Measurements from ENCODE around the gene MACROD2.

MACROD2 gene

DNA sequence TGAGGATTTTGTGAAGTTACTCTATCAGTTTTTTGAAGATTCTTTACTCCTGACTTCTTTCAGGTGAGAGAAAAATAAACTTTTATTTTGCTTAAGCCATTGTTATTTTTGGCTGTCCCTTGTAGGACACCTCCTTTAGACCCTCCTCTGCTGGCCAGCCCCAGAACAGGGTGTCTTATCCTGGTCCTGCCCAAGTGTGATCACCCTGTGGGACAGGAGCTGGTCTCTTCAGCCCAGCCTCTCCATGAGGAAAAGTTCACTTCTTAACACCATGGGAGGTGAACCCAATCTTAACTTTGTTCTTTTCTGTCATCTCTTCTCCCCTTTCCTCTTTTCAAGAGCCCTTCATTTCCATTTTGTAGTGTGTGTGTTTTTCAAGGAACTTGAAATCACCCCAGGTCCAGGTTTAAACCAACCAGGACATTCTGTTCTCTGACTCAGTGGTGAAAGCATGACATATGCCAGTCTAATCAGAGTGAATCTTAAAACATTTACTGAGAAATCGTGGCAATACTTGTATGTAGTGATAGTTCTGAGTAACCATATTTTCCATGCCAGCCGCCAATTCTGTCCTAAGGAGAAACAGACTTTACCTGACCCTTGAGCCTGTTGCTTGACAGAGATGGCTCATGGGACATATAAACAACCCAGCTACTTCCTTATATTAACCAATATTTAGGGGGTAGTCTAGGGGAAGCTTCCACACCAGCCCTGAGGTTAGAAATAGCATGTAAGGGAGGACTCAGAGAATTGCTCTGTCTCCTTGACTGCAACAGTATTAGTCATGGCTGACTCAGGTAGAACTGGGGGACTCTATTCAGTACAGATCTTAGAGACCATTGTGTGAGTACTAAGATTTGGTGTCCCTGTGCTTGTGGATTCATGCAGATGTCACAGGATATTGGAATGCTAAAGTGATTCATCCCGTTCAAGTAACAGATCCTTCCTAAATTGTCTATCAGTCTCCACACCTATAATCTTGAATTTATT lies 293.3 kb downstream of the MACROD2 start:
- H3K4me3 ChIP-seq (ENCODE audit: low read depth, low read length), result no peak overlapping the region
- TF ChIP-seq, protein P1, sequence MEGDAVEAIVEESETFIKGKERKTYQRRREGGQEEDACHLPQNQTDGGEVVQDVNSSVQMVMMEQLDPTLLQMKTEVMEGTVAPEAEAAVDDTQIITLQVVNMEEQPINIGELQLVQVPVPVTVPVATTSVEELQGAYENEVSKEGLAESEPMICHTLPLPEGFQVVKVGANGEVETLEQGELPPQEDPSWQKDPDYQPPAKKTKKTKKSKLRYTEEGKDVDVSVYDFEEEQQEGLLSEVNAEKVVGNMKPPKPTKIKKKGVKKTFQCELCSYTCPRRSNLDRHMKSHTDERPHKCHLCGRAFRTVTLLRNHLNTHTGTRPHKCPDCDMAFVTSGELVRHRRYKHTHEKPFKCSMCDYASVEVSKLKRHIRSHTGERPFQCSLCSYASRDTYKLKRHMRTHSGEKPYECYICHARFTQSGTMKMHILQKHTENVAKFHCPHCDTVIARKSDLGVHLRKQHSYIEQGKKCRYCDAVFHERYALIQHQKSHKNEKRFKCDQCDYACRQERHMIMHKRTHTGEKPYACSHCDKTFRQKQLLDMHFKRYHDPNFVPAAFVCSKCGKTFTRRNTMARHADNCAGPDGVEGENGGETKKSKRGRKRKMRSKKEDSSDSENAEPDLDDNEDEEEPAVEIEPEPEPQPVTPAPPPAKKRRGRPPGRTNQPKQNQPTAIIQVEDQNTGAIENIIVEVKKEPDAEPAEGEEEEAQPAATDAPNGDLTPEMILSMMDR (IDR thresholded peaks at IDR 0.05; ENCODE audit: borderline replicate concordance, insufficient read depth, low read depth, low read length), result no peak

DNA sequence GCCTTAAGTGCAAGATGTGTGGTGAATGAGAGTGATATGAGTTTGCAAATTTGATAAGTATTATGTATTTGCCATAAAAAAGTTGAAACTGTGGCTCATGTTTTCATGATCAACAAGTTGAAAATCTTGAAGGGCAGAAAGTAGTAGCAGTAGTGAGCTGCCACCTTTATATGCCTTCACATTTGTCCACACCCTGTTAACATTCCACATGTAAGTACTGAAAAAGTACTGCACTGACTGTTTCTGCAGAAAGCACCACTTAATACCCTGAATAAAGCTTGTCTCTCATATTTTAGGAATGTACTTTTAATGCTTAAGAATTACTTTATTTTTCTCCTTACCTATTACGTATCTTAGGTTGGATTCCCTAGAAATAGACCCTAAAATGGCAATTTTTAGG lies 296.2 kb downstream of the MACROD2 start:
- no peak overlapping the region for H3K4me3 ChIP-seq (ENCODE audit: low read depth, low read length)
- TF ChIP-seq, protein P1 (IDR thresholded peaks at IDR 0.05; ENCODE audit: borderline replicate concordance, insufficient read depth, low read depth, low read length), result no peak

DNA sequence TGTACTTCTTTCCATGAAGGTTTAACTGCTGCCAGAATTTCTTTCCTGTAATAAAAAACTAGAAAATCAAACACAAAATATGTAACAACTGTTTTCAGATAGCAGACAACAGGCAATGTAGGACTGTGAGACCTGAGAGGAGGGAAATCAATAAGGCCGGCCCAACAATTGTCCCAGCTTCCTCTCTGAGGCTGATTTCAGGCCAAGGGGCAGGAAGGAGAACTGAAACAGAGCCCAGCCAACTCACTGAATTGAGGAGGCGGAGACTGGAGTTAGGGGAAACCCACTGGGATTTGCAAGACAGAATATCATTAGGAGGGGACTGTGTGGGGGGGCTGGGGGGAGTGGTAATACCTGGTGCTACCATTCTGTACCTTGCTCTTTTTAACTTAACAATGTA lies 299.9 kb downstream of the MACROD2 start:
- TF ChIP-seq, protein P1 (IDR thresholded peaks at IDR 0.05; ENCODE audit: borderline replicate concordance, insufficient read depth, low read depth, low read length), result no peak
- no peak overlapping the region for H3K4me3 ChIP-seq (ENCODE audit: low read depth, low read length)

DNA sequence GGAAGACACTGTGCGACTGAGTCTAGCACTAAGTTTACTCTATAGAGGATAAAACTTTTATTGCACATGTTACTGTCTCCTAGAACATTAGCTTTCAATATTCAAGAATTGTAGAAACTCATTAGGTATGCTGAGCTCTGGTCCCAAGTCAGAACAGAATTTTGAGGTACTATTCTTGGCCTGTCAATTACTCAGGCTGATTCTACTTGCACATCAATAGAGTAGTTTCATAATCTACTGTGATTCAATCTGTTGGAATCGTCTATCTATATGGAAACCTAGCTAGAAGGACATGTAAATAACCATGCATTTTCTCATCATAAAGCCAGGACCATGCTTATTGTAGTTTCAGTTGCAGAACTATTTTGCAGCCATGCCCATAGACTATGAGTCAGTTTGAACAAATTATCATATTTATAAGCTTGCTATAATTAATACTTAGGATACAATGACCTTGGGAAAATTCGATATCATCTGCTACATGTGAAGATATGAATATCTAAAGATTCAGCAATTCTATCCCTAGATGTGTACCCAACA lies 300.5 kb downstream of the MACROD2 start:
- TF ChIP-seq, protein P1 (IDR thresholded peaks at IDR 0.05; ENCODE audit: borderline replicate concordance, insufficient read depth, low read depth, low read length), result no peak
- H3K4me3 ChIP-seq (ENCODE audit: low read depth, low read length), result no peak overlapping the region

DNA sequence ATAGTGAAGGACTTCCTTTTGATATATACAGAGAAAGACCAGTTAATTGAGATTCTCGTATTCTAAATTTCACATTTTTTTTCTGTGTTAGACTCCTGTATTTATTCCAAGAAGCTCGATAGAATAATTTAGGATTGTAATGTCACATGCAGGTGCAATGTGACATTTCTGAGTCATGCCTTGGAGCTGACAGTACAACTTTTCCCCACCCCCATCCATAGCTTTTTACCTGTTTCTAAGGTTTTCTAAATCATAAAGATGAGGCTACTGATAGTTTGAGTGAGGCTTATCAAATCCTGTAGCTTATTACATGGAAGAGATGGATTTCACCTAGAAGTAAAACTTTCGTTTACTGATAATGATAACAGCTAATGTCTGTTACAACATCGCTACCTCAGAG lies 304.5 kb downstream of the MACROD2 start:
- H3K4me3 ChIP-seq (ENCODE audit: low read depth, low read length), result no peak overlapping the region
- TF ChIP-seq, protein P1 (IDR thresholded peaks at IDR 0.05; ENCODE audit: borderline replicate concordance, insufficient read depth, low read depth, low read length), result no peak

DNA sequence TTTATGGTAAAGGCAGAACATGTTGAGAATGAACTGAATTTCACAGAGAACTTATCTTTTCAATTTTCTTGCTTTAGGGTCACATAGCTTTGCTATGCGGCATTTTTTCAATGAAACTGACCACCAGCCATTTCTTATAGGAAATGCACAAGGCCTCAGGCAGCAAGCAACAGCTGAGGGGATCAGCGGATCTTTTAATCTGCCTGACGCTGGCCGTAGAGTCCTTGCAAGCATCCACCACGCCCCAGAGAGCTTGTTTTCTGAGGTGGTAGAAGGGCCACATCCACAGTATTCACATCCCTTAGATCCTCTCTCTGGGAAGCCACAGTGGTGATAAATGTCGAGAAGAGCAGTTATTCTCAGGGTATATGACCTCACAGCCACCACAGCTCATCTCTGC lies 307.8 kb downstream of the MACROD2 start:
- TF ChIP-seq, protein P1 (IDR thresholded peaks at IDR 0.05; ENCODE audit: borderline replicate concordance, insufficient read depth, low read depth, low read length), result no peak
- no peak overlapping the region for H3K4me3 ChIP-seq (ENCODE audit: low read depth, low read length)

DNA sequence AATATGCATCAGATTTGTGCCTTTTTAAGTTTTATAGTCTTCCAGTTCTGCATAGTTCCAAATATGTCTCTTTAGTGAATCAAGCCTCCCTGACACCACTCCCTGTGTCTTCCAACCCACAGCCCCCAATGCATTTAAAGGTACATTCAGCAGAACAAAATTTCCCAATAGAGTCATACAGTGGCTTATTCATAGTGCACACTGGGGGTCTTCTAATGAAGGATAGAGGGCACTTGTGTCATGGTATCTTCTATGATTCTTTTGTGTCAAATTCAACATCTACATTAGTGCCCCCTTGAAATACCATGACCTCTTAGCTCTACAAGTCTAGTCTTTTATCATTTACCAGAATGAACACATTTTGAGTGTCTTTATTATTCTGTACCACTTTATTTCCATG lies 308.3 kb downstream of the MACROD2 start:
- TF ChIP-seq, protein P1 (IDR thresholded peaks at IDR 0.05; ENCODE audit: borderline replicate concordance, insufficient read depth, low read depth, low read length), result no peak
- no peak overlapping the region for H3K4me3 ChIP-seq (ENCODE audit: low read depth, low read length)

Measured in GM12875 (cell line).